HL-60 (cell line): ENCODE results near the gene MTCL1.

Source experiments
- POLR2AphosphoS5 ChIP-seq: IDR thresholded peaks from 2 replicates; pipeline ENCODE4 v1.6.1; 2012; ENCODE audit warnings: low read depth
- TF ChIP-seq, protein P1 (sequence below): IDR thresholded peaks from one replicate; pipeline ENCODE4 v1.5.1; 2011; ENCODE audit warnings: low read length, control low read depth, inconsistent platforms; ENCODE audit not compliant: insufficient read depth

DNA sequence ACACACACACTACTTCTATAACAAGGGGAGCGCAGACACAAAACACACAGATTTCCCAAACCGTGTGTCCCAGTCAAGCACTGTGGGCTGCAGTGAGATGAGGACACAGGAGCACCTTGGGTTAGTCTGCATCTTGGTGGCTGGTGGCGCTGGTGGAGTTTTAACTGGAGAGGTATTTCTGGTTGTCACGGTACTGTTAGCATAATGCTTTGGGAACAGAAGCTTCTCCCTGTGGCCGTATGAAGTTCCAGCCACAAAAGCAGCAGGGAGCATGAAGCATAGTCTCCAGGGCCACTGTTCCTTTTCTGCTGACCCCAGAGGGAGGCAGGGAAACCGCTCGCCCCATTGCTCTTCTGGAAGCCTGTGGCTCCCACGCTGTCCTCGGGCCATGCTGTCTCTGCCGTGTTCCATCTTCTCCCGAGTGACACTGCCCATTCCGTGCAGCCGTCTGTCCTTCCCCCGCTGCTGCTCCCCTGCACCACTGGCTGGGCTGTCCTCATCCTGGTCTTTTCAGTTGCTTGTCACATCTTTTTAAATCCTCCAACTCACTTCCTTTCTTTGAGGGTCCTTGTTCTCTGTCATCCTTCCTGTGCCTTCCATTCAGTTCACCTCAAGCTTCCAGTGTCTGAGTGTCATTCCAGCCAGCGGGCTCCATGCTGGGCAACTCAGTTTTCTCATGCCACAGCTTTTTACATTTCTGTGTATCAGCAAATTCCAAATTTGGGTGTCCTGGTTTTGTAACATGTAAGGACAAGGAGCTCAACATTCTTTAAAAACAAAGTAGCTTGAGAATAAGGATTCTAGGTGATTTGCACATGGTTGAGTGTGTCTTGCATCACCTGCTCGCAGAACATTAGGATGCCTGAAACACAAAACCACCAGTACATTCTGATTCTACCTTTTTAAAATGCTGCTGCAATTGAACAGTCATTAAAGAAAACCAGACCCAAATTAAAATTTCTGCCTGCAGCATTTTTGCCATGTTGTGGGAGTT is 125.0 kb downstream of the MTCL1 start:
- TF ChIP-seq, protein P1, sequence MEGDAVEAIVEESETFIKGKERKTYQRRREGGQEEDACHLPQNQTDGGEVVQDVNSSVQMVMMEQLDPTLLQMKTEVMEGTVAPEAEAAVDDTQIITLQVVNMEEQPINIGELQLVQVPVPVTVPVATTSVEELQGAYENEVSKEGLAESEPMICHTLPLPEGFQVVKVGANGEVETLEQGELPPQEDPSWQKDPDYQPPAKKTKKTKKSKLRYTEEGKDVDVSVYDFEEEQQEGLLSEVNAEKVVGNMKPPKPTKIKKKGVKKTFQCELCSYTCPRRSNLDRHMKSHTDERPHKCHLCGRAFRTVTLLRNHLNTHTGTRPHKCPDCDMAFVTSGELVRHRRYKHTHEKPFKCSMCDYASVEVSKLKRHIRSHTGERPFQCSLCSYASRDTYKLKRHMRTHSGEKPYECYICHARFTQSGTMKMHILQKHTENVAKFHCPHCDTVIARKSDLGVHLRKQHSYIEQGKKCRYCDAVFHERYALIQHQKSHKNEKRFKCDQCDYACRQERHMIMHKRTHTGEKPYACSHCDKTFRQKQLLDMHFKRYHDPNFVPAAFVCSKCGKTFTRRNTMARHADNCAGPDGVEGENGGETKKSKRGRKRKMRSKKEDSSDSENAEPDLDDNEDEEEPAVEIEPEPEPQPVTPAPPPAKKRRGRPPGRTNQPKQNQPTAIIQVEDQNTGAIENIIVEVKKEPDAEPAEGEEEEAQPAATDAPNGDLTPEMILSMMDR = no peak
- no peak for TF ChIP-seq POLR2AphosphoS5
